Ishikawa (cell line): ENCODE data around the gene HMX1.

ENCODE experiments used
- CEBPB ChIP-seq: IDR thresholded peaks from 2 replicates; pipeline ENCODE4 v1.6.1; 2012
- CREB1 ChIP-seq: IDR thresholded peaks from 2 replicates; pipeline ENCODE4 v1.6.1; 2012; ENCODE audit warnings: low read depth
- EGR1 ChIP-seq: IDR thresholded peaks from 2 replicates; pipeline ENCODE4 v1.6.1; 2012
- EP300 ChIP-seq: IDR thresholded peaks from 2 replicates; pipeline ENCODE4 v1.6.1; 2012; ENCODE audit warnings: borderline replicate concordance
- FOXM1 ChIP-seq: IDR thresholded peaks from 2 replicates; pipeline ENCODE4 v1.6.1; 2012; ENCODE audit warnings: low read depth, borderline replicate concordance
- NFIC ChIP-seq: IDR thresholded peaks from 2 replicates; pipeline ENCODE4 v1.6.1; 2012
- RAD21 ChIP-seq: IDR thresholded peaks from 2 replicates; pipeline ENCODE4 v1.6.1; 2012; ENCODE audit warnings: low read depth
- TAF1 ChIP-seq: IDR thresholded peaks from 2 replicates; pipeline ENCODE4 v1.6.1; 2012; ENCODE audit warnings: low read depth, mild to moderate bottlenecking
- TCF12 ChIP-seq: IDR thresholded peaks from 2 replicates; pipeline ENCODE4 v1.6.1; 2012; ENCODE audit warnings: low read depth
- TEAD4 ChIP-seq: IDR thresholded peaks from 2 replicates; pipeline ENCODE4 v1.6.1; 2012
- USF1 ChIP-seq: IDR thresholded peaks from 2 replicates; pipeline ENCODE4 v1.6.1; 2012
- YY1 ChIP-seq: IDR thresholded peaks from 2 replicates; pipeline ENCODE4 v1.6.1; 2012; ENCODE audit warnings: low read depth
- ZBTB7A ChIP-seq: IDR thresholded peaks from 2 replicates; pipeline ENCODE4 v1.6.1; 2012; ENCODE audit warnings: low read depth
- TF ChIP-seq, protein P1 (sequence below): IDR thresholded peaks from 2 replicates; pipeline ENCODE4 v1.6.1; 2012; ENCODE audit warnings: low read depth, mild to moderate bottlenecking
- TF ChIP-seq, protein P2 (sequence below): IDR thresholded peaks from 2 replicates; pipeline ENCODE4 v1.6.1; 2012

Gene HMX1

DNA sequence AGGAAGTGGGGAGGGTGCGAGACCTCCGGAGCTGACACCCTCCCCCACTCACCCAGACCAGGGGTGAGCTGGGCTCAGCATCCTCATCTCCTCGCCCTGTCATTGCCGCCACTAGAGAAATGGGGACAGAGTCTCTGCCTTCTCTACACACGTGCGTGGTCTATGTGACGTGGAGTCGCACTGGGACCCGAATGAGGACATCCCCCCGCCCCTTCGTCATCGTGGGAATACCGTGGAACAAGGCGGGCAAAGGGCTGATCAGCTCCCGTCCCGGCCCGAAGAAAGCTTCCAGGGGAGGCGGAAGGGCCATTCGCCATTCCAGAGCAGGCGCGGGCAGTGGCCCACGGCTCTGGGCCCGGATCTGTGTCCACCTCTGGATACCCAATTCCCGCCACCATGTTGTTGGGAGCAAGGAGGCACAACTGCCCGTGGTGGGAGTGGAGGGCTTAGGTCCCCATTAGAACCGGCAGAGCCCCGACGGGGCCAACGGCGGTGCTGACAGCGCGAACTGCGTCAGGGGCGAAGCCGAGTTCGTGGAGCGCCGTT, 12.0 kb downstream of the HMX1 start:
- TF ChIP-seq FOXM1, result no peak
- no peak for TF ChIP-seq TCF12

GRCh38 chr4:8858701-8859210, 12.9 kb downstream of the HMX1 start:
- TF ChIP-seq TCF12 (no peak), USF1 (no peak), TEAD4 (no peak), CEBPB (no peak), RAD21 (no peak), NFIC (no peak), FOXM1 (no peak), YY1 (no peak), TAF1 (no peak), ZBTB7A (no peak), EP300 (no peak), EGR1 (no peak), CREB1 (no peak)
- TF ChIP-seq, protein P1, sequence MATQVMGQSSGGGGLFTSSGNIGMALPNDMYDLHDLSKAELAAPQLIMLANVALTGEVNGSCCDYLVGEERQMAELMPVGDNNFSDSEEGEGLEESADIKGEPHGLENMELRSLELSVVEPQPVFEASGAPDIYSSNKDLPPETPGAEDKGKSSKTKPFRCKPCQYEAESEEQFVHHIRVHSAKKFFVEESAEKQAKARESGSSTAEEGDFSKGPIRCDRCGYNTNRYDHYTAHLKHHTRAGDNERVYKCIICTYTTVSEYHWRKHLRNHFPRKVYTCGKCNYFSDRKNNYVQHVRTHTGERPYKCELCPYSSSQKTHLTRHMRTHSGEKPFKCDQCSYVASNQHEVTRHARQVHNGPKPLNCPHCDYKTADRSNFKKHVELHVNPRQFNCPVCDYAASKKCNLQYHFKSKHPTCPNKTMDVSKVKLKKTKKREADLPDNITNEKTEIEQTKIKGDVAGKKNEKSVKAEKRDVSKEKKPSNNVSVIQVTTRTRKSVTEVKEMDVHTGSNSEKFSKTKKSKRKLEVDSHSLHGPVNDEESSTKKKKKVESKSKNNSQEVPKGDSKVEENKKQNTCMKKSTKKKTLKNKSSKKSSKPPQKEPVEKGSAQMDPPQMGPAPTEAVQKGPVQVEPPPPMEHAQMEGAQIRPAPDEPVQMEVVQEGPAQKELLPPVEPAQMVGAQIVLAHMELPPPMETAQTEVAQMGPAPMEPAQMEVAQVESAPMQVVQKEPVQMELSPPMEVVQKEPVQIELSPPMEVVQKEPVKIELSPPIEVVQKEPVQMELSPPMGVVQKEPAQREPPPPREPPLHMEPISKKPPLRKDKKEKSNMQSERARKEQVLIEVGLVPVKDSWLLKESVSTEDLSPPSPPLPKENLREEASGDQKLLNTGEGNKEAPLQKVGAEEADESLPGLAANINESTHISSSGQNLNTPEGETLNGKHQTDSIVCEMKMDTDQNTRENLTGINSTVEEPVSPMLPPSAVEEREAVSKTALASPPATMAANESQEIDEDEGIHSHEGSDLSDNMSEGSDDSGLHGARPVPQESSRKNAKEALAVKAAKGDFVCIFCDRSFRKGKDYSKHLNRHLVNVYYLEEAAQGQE, result no peak
- TF ChIP-seq, protein P2, sequence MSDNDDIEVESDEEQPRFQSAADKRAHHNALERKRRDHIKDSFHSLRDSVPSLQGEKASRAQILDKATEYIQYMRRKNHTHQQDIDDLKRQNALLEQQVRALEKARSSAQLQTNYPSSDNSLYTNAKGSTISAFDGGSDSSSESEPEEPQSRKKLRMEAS, result no peak

DNA sequence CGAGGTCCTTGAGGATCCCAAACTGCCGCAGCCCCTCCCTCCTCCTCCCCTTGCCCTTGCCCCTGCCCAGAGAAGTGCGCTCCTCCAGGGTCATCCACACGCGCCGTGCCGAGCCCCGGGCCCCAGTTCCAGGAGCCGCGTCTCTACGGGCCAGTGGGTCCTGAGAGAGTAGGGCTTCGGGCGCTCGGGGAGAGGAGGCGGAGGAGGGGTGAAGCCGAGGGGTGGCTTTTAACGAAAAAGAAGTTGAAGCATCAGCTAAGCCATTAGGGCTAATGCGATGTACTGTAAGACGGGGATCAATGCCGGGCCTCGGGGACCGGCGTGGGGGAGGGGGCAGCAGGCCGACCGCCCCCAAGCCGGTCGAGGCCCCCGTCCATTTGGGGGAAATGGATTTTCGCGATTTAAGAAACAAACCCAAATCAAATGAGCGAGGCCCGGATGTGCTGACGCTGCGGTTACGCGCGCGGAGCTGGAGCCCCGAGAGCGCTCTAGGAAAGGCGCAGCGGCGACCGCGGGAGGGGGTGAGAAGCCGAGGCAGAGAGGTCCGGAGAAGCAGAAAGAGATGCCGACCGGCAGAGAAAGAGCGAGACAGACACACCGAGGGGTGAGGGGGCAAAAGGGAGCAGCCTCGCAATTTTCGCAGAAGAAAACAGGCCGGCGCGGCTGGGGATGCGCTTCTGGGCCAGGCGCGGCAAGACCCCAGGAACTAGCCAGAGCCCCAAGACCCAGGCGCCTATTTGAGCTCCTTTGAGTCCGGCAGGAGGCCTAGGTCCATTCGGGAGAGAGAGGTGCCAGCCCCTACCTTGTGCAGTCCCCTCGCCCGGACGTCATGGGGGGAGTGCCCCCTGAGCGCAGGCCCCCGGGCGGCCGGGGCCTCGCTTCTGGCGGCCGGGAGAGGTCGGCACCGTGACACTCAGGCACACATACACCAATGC, 13.6 kb downstream of the HMX1 start:
- TF ChIP-seq FOXM1, result no peak
- no peak for TF ChIP-seq YY1
- no peak for TF ChIP-seq TEAD4
- no peak for TF ChIP-seq EP300
- TF ChIP-seq TAF1, result no peak
- TF ChIP-seq, protein P1, result no peak
- no peak for TF ChIP-seq CREB1
- TF ChIP-seq RAD21, result no peak
- TF ChIP-seq USF1, result no peak
- TF ChIP-seq CEBPB, result no peak
- TF ChIP-seq NFIC, result no peak
- TF ChIP-seq EGR1, result no peak
- TF ChIP-seq TCF12, result no peak
- TF ChIP-seq, protein P2, result no peak
- no peak for TF ChIP-seq ZBTB7A

- TF ChIP-seq, protein P1, result no peak
- TF ChIP-seq TAF1 (no peak), USF1 (no peak), TEAD4 (no peak), YY1 (no peak), RAD21 (no peak), EP300 (no peak), TCF12 (no peak), EGR1 (no peak), ZBTB7A (no peak), NFIC (no peak), FOXM1 (no peak), CEBPB (no peak), CREB1 (no peak)
- TF ChIP-seq, protein P2, result no peak
Observed at GRCh38 chr4:8856835-8857621, 14.6 kb downstream of the HMX1 start.
